H1 (cell line): Measurements from ENCODE around the gene PSPH. TPM values are rescaled to one million over a fixed set of nuclear protein-coding genes. Genes with fewer than 3 reads are reported as not detected.
A peak's percentile ranks its signal among the peaks of the same experiment; 100 is the strongest.

Source experiments
- BRCA1 ChIP-seq: IDR thresholded peaks from 2 replicates; pipeline ENCODE4 v1.6.1; 2012; ENCODE audit warnings: low read depth, low read length, improper control_type of control experiment
- CBX8 ChIP-seq: fragments of 300-800, 300-1000 bp; sonication (generic); IDR thresholded peaks from 2 replicates; pipeline ENCODE4 v1.7.1; 2016; ENCODE audit warnings: low read depth, low read length, borderline replicate concordance
- CEBPB ChIP-seq: IDR thresholded peaks from 2 replicates; pipeline ENCODE4 v1.6.1; 2012; ENCODE audit warnings: low read depth, low read length
- CREB1 ChIP-seq: IDR thresholded peaks from 2 replicates; pipeline ENCODE4 v1.6.1; 2012; ENCODE audit warnings: inconsistent platforms
- EP300 ChIP-seq, 2 experiments: IDR thresholded peaks; 1 replicate in 1 of 2; 2 replicates in 1 of 2; pipeline ENCODE4 v1.6.1; 2011 to 2012; ENCODE audit warnings: low read depth in 2 of 2, low read length in 2 of 2, mild to moderate bottlenecking in 2 of 2, borderline replicate concordance in 1 of 2, inconsistent platforms in 1 of 2, moderate library complexity in 1 of 2
- HDAC6 ChIP-seq: IDR thresholded peaks from one replicate; pipeline ENCODE4 v1.7.1; 2012; ENCODE audit warnings: low read depth, mild to moderate bottlenecking, inconsistent platforms, low read length, moderate library complexity
- JUN ChIP-seq: IDR thresholded peaks from 2 replicates; pipeline ENCODE4 v1.6.1; 2011; ENCODE audit warnings: low read depth, mild to moderate bottlenecking, improper control_type of control experiment, low read length
- MAFK ChIP-seq: IDR thresholded peaks from 2 replicates; pipeline ENCODE4 v1.6.1; 2012; ENCODE audit warnings: low read depth, mild to moderate bottlenecking, improper control_type of control experiment, low read length
- NRF1 ChIP-seq: IDR thresholded peaks from 2 replicates; pipeline ENCODE4 v1.6.1; 2011; ENCODE audit warnings: mild to moderate bottlenecking, low read depth, low read length, improper control_type of control experiment
- PHF8 ChIP-seq: fragments of 200-600 bp; sonication (generic); conservative IDR thresholded peaks from 2 replicates; pipeline ENCODE4 v1.7.1; 2012; ENCODE audit warnings: low read depth, mild to moderate bottlenecking, inconsistent platforms, low read length, moderate library complexity
- RFX5 ChIP-seq: IDR thresholded peaks from 2 replicates; pipeline ENCODE4 v1.6.1; 2011; ENCODE audit warnings: low read depth, low read length, improper control_type of control experiment, borderline replicate concordance
- RXRA ChIP-seq: IDR thresholded peaks from 2 replicates; pipeline ENCODE4 v1.6.1; 2011; ENCODE audit warnings: low read depth, mild to moderate bottlenecking, low read length, moderate library complexity; ENCODE audit not compliant: insufficient read depth
- SIRT6 ChIP-seq: IDR thresholded peaks from one replicate; pipeline ENCODE4 v1.7.1; 2012; ENCODE audit warnings: low read length, inconsistent platforms
- SP1 ChIP-seq: IDR thresholded peaks from 2 replicates; pipeline ENCODE4 v1.6.1; 2011; ENCODE audit warnings: low read depth, low read length
- SP2 ChIP-seq: IDR thresholded peaks from 2 replicates; pipeline ENCODE4 v1.6.1; 2012; ENCODE audit warnings: mild to moderate bottlenecking, low read length, inconsistent platforms
- TAF1 ChIP-seq: IDR thresholded peaks from 2 replicates; pipeline ENCODE4 v1.6.1; 2011; ENCODE audit warnings: mild to moderate bottlenecking, low read depth, low read length
- TAF7 ChIP-seq: optimal IDR thresholded peaks from 2 replicates; pipeline ENCODE3; 2011; ENCODE audit warnings: low read depth, mild to moderate bottlenecking, inconsistent platforms, low read length, moderate library complexity, borderline replicate concordance
- TCF12 ChIP-seq: IDR thresholded peaks from 2 replicates; pipeline ENCODE4 v1.6.1; 2011; ENCODE audit warnings: low read depth, mild to moderate bottlenecking, low read length
- ZNF274 ChIP-seq: IDR thresholded peaks from 2 replicates; pipeline ENCODE4 v1.7.0; 2012; ENCODE audit warnings: low read length, borderline replicate concordance; ENCODE audit errors: extremely low read depth
- polyA plus RNA-seq, 7 experiments: library from polyadenylated mRNA; depleted of rRNA in 3 of 7; stranded (reverse) in 5 of 7; unstranded in 2 of 7; fragments of >200 nt in 5 of 7; fragments of 200-250 nt in 2 of 7; gene quantifications; 1 replicate in 5 of 7; 2 replicates in 1 of 7; 4 replicates in 1 of 7; pipeline versions ENCODE4 v1.2.1 to v1.2.3, GENCODE V29; 2011 to 2013; ENCODE audit warnings: missing spikeins in 2 of 7, mixed read lengths in 2 of 7
- total RNA-seq: library from RNA; stranded (reverse); fragmentation: NEBNext Ultra II Directional; extraction: Animal tissue kit (Norgen Biotek cat#: 25700); gene quantifications from 2 replicates; pipeline ENCODE4 v1.2.1, GENCODE V29; 2021
- TF ChIP-seq, protein P1 (sequence below): IDR thresholded peaks from 2 replicates; pipeline ENCODE4 v1.6.1; 2012; ENCODE audit warnings: low read length, inconsistent platforms
- TF ChIP-seq, protein P2 (sequence below): IDR thresholded peaks from 2 replicates; pipeline ENCODE4 v1.6.1; 2012; ENCODE audit warnings: inconsistent platforms
- TF ChIP-seq, protein P3 (sequence below): IDR thresholded peaks from 2 replicates; pipeline ENCODE4 v1.6.1; 2011; ENCODE audit warnings: low read depth, mild to moderate bottlenecking, low read length; ENCODE audit not compliant: insufficient read depth

PSPH gene
- total and polyA plus RNA-seq, 2 of the 8 experiments (the other 6 are each of a cell fraction or from before 2014, with no cell fraction given) = 31.0 to 64.8 TPM

DNA sequence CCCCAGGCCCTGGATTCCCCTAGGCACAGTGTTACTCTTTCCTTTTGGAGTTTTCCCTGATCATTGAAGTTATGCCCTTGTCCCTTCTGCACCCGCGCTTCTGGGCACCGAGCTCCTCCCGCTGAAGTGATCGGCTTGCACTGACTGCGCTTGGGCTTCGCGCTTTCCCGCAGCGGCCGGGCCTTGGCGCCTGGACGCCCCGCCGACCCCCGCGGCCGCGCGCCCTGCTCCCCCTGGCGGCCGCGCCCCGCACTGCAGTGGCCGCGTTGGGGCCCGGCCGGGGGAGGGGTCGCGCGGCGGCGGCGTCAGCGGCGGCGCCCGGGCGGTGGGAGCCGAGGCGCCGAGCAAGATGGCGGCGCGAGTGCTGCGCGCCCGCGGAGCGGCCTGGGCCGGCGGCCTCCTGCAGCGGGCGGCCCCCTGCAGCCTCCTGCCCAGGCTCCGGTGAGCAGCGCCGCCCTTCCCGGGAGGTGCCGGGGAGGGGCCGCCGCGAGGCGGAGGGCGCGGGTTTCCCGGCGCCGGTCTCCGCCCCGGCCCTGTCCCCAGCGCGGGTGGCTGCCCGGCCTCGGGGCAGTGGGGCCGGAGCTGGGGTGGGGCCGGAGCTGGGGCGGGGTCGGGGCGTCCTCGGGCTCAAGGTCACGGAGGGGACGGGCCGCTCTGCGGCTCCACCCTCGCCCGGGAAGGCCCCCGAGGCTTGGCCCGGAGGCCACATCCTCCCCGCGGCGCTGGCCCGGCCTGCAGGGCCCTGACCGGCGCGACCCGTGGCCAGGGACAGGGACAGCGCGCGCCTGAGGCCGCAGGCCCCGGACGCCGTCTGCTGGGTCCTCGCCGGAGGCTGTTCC, 86.8 kb downstream of the PSPH start, which contains the start of gene NIPSNAP2 (continued):
- TF ChIP-seq TAF1 = peak; percentile 90
- TF ChIP-seq PHF8 = peak; percentile 95
- TF ChIP-seq RFX5 = no peak
- TF ChIP-seq TCF12 = no peak
- TF ChIP-seq, protein P1, sequence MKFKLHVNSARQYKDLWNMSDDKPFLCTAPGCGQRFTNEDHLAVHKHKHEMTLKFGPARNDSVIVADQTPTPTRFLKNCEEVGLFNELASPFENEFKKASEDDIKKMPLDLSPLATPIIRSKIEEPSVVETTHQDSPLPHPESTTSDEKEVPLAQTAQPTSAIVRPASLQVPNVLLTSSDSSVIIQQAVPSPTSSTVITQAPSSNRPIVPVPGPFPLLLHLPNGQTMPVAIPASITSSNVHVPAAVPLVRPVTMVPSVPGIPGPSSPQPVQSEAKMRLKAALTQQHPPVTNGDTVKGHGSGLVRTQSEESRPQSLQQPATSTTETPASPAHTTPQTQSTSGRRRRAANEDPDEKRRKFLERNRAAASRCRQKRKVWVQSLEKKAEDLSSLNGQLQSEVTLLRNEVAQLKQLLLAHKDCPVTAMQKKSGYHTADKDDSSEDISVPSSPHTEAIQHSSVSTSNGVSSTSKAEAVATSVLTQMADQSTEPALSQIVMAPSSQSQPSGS = no peak
- TF ChIP-seq HDAC6 = peak; percentile 18
- no peak for TF ChIP-seq JUN
- TF ChIP-seq MAFK = no peak
- no peak for TF ChIP-seq CEBPB
- no peak for TF ChIP-seq NRF1
- TF ChIP-seq ZNF274 = no peak
- no peak for TF ChIP-seq CBX8
- no peak for TF ChIP-seq SP1
- TF ChIP-seq, protein P2, sequence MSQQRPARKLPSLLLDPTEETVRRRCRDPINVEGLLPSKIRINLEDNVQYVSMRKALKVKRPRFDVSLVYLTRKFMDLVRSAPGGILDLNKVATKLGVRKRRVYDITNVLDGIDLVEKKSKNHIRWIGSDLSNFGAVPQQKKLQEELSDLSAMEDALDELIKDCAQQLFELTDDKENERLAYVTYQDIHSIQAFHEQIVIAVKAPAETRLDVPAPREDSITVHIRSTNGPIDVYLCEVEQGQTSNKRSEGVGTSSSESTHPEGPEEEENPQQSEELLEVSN = 0 out of 2 replicates have a peak, but pooled peaks have one; percentile 15
- TF ChIP-seq SIRT6 = no peak
- no peak for TF ChIP-seq BRCA1
- TF ChIP-seq, protein P3, sequence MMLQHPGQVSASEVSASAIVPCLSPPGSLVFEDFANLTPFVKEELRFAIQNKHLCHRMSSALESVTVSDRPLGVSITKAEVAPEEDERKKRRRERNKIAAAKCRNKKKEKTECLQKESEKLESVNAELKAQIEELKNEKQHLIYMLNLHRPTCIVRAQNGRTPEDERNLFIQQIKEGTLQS = peak; percentile 32; the same call in 1 of the 2 replicates
- no peak for TF ChIP-seq SP2
- peak; percentile 88 for TF ChIP-seq TAF7
- no peak for TF ChIP-seq EP300 (IDR thresholded peaks at IDR 0.05; ENCODE audit: borderline replicate concordance in 1 of 2, low read depth in 2 of 2, low read length in 2 of 2)
- TF ChIP-seq RXRA = no peak
- TF ChIP-seq CREB1 = peak; percentile 84
